Neural cell (in vitro differentiated cells): ENCODE results near the gene MACROH2A1.

Experiments
- CTCF ChIP-seq: fragments of 450-650 bp; IDR thresholded peaks from 2 replicates; pipeline ENCODE4 v1.5.1; 2014; ENCODE audit warnings: antibody characterized with exemption, mild to moderate bottlenecking, moderate library complexity; ENCODE audit not compliant: poor library complexity, severe bottlenecking
- EP300 ChIP-seq: fragments of 450-650 bp; conservative IDR thresholded peaks from 2 replicates; pipeline ENCODE4 v1.6.1; 2014; ENCODE audit warnings: antibody characterized with exemption, mild to moderate bottlenecking, moderate library complexity; ENCODE audit not compliant: poor library complexity, severe bottlenecking
- EZH2 ChIP-seq: fragments of 200-600, 300-800 bp; shearing (Covaris generic), sonication (generic); IDR thresholded peaks from 2 replicates; pipeline ENCODE4 v1.6.1; 2014; ENCODE audit warnings: antibody characterized with exemption, low read length, borderline replicate concordance, mild to moderate bottlenecking; ENCODE audit not compliant: insufficient read depth, poor library complexity, severe bottlenecking
- POLR2AphosphoS5 ChIP-seq: IDR thresholded peaks from 2 replicates; pipeline ENCODE4 v1.6.1; 2012
- RAD21 ChIP-seq: fragments of 450-650 bp; conservative IDR thresholded peaks from 2 replicates; pipeline ENCODE4 v1.6.1; 2014; ENCODE audit warnings: antibody characterized with exemption, mild to moderate bottlenecking, moderate library complexity
- REST ChIP-seq: IDR thresholded peaks from 2 replicates; pipeline ENCODE4 v1.6.1; 2012; ENCODE audit warnings: borderline replicate concordance
- SMC3 ChIP-seq: fragments of 450-650 bp; conservative IDR thresholded peaks from 2 replicates; pipeline ENCODE4 v1.6.1; 2014; ENCODE audit warnings: antibody characterized with exemption, mild to moderate bottlenecking, moderate library complexity; ENCODE audit not compliant: poor library complexity
- TAF1 ChIP-seq: IDR thresholded peaks from 2 replicates; pipeline ENCODE4 v1.6.1; 2012; ENCODE audit warnings: low read depth

GRCh38 chr5:135395451-135395850, 3.6 kb downstream of the MACROH2A1 start:
- no peak for TF ChIP-seq EZH2
- TF ChIP-seq SMC3 = no peak
- no peak for TF ChIP-seq EP300
- no peak for TF ChIP-seq CTCF
- TF ChIP-seq POLR2AphosphoS5 = no peak
- TF ChIP-seq TAF1 = no peak
- no peak for TF ChIP-seq REST
- no peak for TF ChIP-seq RAD21
